Erythroblast (primary cell): Measurements from ENCODE around the gene PHYHD1.

Experiments
- GATA1 ChIP-seq: IDR thresholded peaks from 2 replicates; pipeline ENCODE4 v1.6.1; 2011; ENCODE audit warnings: low read depth, mild to moderate bottlenecking, control low read depth, low read length, moderate library complexity
- POLR2A ChIP-seq: IDR thresholded peaks from 2 replicates; pipeline ENCODE4 v1.6.1; 2011; ENCODE audit warnings: mild to moderate bottlenecking, low read length

- TF ChIP-seq POLR2A (no peak), GATA1 (no peak)
Measured at GRCh38 chr9:128894764-128895163, 26.0 kb upstream of the PHYHD1 start.
